Activated CD8-positive, alpha-beta memory T cell treated with anti-CD3 and anti-CD28 coated beads, Interleukin-2, amount 50 U/mL, for 4 hours (primary cell): Measurements from ENCODE around the gene ADAMTS4.

Source experiments
- DNase-seq: peaks from one replicate; pipeline ENCODE4 v3.0.0-alpha.2; 2020

Gene ADAMTS4

GRCh38 chr1:161138431-161138830 lies 60.4 kb downstream of the ADAMTS4 start:
- no peak for DNase-seq

DNA sequence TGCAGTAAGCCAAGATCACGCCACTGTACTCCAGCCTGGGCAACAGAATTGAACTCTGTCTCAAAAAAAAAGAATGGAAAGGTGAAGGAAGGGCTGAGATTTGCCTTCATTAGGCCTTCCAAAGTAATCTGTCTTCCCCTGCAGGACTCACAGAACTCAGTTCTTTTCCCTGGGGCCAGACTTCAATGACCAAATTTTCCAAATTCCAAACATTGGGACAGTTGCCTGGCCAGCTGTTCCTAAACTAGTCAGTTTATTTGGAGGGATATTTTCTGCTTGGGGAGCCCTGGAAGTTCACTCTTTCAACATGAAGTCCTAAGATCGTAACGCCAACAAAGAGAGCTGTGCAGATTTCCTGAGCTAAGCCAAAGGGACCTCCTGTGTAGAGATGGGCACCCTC lies 61.0 kb downstream of the ADAMTS4 start:
- no peak for DNase-seq
